HG02885 (cell line): ENCODE measurements around the gene TRIM5.

Experiments used
- ATAC-seq: cut with Tn5 transposase; IDR thresholded peaks from one replicate; pipeline ENCODE4 v1.9.1; 2021; ENCODE audit warnings: mild to moderate bottlenecking; ENCODE audit not compliant: unreplicated experiment, poor library complexity

TRIM5 gene

DNA sequence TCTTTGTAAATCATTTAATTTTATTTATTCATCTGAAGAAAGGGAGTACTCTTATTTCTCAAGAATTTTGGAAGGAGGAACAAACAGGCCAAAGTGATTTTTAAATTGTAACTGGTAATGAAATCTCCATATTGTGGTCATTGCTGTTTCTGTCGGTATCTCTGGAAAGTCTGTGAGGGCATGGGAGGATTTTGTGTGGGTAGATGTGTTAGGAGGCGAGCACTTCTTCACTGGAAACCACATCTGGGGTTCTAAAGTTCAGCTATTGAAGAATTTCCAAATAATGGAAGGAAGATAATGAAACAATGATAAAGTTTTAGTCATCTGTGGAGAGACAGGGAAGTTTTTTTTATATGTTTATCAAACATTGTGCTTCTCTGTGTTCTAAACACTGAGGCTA, 53.5 kb downstream of the TRIM5 start:
- ATAC-seq = peak; percentile 30

GRCh38 chr11:5626196-5626595, 58.7 kb downstream of the TRIM5 start:
- ATAC-seq = no peak

DNA sequence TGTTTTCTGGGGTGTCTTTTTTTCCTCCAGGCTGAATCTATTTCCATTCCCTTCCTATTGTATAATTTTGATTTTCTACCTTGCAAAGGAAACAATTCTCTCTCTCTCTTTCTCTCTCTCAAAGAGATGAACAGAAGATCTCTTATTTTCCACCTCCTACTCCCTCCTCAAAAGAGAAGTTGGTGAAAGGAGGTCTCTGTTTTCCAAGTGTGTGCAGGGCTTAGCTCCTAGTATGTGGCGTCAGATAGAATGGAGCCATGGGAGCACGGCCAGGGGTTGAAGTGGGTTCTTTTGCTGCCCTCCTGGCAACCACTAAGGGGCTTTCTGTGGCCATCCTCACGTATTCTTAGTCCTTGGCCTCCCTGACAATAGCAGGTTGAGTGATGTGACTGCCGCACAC, 59.6 kb downstream of the TRIM5 start:
- ATAC-seq = peak; percentile 6

- peak; percentile 96 for ATAC-seq
These were observed 60.2 kb downstream of the TRIM5 start, which contains the start of gene TRIM34 for GRCh38 chr11:5624489-5625279. TSS of gene TRIM34 (plus strand) at chr11:5625001. CDS start at chr11:5632332, 7,331 bp downstream.

GRCh38 chr11:5622802-5623201, 62.1 kb downstream of the TRIM5 start:
- no peak for ATAC-seq

DNA sequence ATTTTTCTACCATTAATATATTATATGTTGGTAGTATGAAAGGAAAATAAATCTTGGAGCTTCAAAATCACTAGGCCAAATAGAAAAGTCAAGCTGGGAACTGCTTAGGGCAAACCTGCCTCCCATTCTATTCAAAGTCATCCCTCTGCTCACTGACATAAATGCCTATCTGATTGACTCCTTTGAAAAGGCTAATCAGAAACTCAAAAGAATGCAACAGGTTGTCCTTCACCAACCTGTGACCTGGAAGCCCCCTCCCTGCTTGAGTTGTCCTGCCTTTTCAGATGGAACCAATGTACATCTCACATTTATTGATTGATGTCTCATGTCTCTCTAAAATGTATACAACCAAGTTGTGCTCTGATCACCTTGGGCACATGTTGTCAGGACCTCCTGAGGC, 63.3 kb downstream of the TRIM5 start:
- no peak for ATAC-seq

DNA sequence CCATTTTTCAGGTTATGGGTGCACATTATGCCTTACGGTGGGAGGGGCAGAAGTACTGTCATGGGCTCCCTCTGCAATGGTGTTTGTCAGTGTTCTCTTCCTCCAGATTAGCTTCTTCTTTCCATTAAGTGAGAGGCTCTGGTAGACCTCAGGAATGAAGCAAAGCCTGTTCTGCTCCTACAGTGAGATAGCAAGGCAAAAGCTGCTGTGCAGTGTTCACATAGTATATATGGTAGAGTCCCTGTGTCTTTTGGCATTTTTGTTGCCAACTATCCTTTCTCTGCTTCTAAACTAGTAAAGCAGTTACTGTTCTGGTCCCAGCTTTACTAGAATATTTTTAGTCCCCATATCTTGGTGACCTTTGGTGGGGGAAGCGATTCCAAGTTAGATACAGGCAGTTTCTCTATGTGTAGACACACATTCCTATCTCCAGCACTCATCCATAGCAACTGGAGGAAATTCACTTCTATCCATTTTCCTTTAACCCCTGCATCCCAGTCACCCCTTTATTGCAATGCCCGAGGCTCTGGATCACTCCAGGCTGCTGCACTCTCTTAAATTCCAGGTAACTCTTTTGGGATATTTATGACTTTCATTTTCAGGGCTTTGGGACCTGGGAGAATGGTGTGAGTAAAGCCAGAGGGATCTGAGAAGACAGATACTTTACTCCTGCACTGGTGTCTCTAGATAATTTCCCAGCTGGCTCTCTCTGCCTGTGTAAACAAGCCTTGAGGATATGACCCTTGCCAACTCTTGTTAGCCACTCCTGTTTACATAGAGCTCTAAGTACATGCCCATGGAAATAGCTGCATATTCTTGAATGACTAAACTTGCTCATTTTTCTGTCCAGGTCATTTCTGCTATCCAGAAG, 64.0 kb downstream of the TRIM5 start:
- ATAC-seq = no peak

DNA sequence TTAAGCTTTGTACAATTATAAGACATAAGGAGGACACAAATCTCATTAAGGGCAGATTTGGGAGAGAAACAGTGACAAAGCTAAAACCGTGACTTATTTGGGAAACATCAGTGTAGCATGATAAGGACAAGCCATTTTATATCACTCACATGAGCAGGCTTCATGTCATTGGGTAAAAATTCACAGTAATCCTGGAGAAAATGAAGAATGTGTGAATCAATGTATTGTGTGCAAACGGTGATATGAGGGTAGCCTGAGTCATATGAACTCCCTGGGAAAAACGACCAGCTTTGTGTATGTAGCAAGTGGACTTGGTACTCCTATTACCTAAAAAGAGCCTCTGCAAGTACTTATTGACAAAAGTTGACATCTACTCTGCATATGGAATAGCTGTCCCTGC, 66.1 kb downstream of the TRIM5 start:
- ATAC-seq = no peak
